BLaER1 treated with 17β-estradiol and CSF1 and Interleukin-3, amounts not matched to agents 10 nM and 100 nM (cell line): ENCODE measurements around the gene FBXL17.

Source experiments
- H3K27ac ChIP-seq, 11 experiments: shearing (Covaris generic); formaldehyde crosslinking; 2 replicates each; pipeline ENCODE4 v1.8.1; 2022
- H3K27me3 ChIP-seq, 11 experiments: shearing (Covaris generic); formaldehyde crosslinking; 2 replicates each; pipeline ENCODE4 v1.8.1; 2022
- H3K36me3 ChIP-seq, 11 experiments: shearing (Covaris generic); formaldehyde crosslinking; 2 replicates each; pipeline ENCODE4 v1.8.1; 2022
- H3K4me1 ChIP-seq, 10 experiments: shearing (Covaris generic); formaldehyde crosslinking; 2 replicates each; pipeline ENCODE4 v1.8.1; 2022
- H3K4me2 ChIP-seq, 11 experiments: shearing (Covaris generic); formaldehyde crosslinking; 2 replicates each; pipeline ENCODE4 v1.8.1; 2022
- H3K4me3 ChIP-seq, 10 experiments: shearing (Covaris generic); formaldehyde crosslinking; 2 replicates each; pipeline ENCODE4 v1.8.1; 2022
- H3K9ac ChIP-seq, 11 experiments: shearing (Covaris generic); formaldehyde crosslinking; 2 replicates each; pipeline ENCODE4 v1.8.1; 2022
- H3K9me3 ChIP-seq, 11 experiments: shearing (Covaris generic); formaldehyde crosslinking; replicated peaks in 1 of 11; 2 replicates each; pipeline ENCODE4 v1.8.1; 2022
- H4K20me1 ChIP-seq, 11 experiments: shearing (Covaris generic); formaldehyde crosslinking; 2 replicates each; pipeline ENCODE4 v1.8.1; 2022
- Cebpa-rat ChIP-seq, 11 experiments: shearing (Covaris generic); IDR thresholded peaks; 2 replicates each; pipeline ENCODE4 v1.8.1; 2022

FBXL17 gene

DNA sequence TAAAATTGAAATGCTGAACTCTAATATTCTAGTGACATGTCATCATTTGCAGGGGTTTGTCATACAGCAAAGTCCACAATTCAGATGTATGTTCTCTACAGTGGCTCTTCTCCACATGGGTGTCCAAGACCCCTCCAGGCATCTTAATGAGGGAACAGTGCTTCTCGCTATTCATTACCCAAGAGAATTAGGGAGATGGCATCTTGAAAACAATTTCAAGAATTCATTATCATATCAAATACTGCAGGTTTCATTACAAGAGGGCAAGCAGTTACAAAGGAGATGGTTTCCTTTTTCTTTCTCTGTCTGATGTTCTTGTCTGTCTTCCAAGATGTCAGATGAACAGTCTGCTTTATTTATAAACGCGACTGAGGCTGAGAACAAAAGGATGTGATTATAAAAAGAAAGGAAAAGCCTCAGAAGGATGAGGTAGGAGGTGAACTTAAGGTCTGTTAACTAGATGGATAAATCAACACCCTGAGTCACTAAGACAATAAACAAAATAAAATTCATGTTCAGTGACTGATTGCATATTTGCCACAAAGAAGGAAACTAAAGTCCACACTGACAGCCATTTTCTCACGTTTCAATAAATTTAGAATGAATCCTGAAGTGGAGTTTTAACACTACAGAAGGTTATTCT is 384.4 kb downstream of the FBXL17 start:
- H3K4me2 ChIP-seq, result no peak overlapping the region
- H3K9me3 ChIP-seq, result no peaks in the 10 kb centered on the region
- no peak overlapping the region for H3K4me3 ChIP-seq
- no peaks in the 10 kb centered on the region for H4K20me1 ChIP-seq
- H3K9ac ChIP-seq, result no peak overlapping the region
- no peaks in the 10 kb centered on the region for H3K36me3 ChIP-seq
- H3K27me3 ChIP-seq, result no peaks in the 10 kb centered on the region
- no peak for TF ChIP-seq Cebpa-rat (IDR thresholded peaks at IDR 0.05)
- H3K4me1 ChIP-seq, result no peaks in the 10 kb centered on the region
- H3K27ac ChIP-seq, result no peak overlapping the region

DNA sequence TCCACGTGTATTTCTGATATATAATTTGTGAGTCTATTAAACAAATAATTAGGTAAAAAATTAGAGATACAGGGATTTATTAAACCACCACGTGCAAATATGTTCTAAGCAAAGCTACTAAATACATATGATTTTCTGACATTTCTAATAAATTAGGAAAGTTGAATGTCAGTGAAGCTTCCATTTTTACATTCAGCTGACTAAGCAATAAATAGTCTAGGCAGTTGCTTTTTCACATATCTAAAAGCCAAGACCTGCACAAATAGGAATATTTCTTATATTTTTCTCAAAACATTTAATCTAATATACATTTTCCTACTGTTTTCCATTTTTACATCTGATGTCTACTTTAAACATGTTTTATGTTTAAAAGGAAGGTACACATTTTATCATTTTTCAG is 388.6 kb downstream of the FBXL17 start:
- no peaks in the 10 kb centered on the region for H3K36me3 ChIP-seq
- no peaks in the 10 kb centered on the region for H3K4me1 ChIP-seq
- H3K27ac ChIP-seq, result no peak overlapping the region
- H4K20me1 ChIP-seq, result no peaks in the 10 kb centered on the region
- TF ChIP-seq Cebpa-rat (IDR thresholded peaks at IDR 0.05), result no peak
- H3K9me3 ChIP-seq, result no peaks in the 10 kb centered on the region
- H3K4me2 ChIP-seq, result no peak overlapping the region
- H3K27me3 ChIP-seq, result no peaks in the 10 kb centered on the region
- H3K4me3 ChIP-seq, result no peak overlapping the region
- no peak overlapping the region for H3K9ac ChIP-seq

DNA sequence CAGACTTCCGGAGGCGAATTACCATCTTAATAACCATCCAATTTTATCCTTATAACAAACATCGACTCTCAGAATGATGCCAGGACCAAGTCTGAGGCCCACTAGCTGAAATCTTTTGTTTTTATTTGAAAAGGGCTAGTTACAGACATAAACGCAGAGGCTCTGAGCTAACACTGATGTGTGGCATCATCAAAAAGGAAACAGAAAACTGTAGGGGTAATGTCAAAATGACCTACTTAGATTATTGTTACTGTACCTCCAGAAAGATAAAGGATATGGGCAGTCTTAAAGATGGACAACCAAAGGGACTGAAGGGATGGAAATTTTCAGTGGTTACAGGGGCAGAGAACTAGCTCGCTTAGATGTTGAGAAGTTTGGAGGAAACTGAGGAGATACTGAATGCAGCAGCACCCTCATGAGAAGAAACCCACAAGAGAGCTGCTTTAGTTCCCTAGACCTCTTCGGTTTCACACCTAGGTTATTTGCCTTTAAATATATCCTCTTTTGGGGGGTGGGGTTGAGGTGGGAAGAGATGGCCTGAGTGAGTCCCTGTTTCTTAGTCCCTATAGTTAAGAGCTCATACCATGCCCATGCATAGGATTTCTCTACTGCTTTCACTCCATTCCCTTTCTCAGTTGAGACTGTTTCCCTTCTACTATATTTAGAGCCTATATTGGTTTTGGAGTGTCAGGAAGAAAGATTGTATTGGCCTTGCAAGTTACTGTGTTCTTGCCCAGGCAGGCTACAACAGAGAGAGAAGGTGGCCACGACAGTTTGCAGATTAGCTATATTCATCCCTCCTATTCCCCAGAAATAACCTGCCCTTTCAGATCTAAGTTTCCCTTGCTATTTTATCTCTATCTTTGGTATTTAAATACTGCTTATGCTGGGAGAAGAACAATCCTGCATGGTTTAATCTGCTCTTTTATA is 390.8 kb downstream of the FBXL17 start:
- Histone ChIP-seq H3K9ac (no peak overlapping the region), H3K27me3 (no peaks in the 10 kb centered on the region), H4K20me1 (no peaks in the 10 kb centered on the region), H3K4me3 (no peak overlapping the region), H3K36me3 (no peaks in the 10 kb centered on the region), H3K27ac (no peak overlapping the region), H3K4me2 (no peak overlapping the region), H3K4me1 (no peaks in the 10 kb centered on the region), H3K9me3 (no peaks in the 10 kb centered on the region)
- TF ChIP-seq Cebpa-rat (IDR thresholded peaks at IDR 0.05), result no peak

DNA sequence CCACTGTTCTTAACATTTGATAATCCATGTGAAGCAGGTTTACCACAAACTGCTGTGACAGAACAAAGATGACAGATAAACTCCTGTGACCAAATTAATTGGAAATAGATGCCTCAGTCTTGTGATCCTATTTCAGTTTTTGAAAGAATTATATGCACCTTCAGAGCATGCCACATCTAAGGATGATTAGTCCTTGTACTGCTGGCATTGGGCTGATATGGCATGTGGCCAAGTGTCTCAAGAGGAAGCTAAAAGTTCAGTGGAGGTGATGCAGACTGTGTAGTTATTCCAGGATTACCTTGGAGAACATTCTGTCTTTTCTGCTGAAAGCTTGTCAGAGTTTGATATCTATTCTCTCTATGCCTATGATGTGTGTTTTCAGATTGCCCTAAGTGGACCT is 396.8 kb downstream of the FBXL17 start:
- Histone ChIP-seq H3K9ac (no peak overlapping the region), H3K27ac (no peak overlapping the region), H3K4me2 (no peak overlapping the region), H3K4me3 (no peak overlapping the region), H3K9me3 (no peaks in the 10 kb centered on the region), H3K4me1 (no peaks in the 10 kb centered on the region), H3K36me3 (no peaks in the 10 kb centered on the region), H3K27me3 (no peaks in the 10 kb centered on the region), H4K20me1 (no peaks in the 10 kb centered on the region)
- TF ChIP-seq Cebpa-rat (IDR thresholded peaks at IDR 0.05), result no peak

DNA sequence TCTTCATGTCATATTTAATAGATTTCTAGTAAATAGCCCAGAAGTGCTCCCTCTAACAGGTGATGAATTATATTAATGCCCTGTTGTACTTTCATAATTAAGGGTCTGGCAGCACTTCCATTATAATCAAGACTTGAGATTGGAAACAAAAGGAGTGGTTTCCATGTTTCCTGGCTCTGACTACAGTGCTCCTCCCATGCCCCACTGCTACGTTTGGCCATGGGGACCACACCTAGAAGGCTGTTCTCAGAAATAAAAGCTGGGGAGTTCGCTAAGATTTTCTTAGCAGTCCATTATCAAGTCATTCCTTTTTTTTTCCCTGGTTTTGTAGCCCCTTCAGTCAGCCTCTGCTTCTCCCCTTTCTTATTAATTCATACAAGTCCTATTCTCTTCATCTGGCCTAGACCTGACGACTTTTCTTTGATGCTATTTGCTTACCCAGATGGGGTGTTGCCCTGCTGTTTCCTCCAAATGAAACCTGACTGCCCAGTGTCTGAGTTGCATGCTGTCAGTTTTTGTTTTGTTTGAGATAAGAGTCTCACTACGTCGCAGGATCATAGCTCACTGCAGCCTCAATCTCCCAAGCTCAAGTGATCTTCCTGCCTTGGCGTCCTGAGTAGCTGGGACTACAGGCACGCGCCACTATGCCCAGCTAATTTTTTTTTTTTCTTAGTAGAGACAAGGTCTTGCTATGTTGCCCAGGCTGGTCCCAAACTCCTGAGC is 399.0 kb downstream of the FBXL17 start:
- Histone ChIP-seq H4K20me1 (no peaks in the 10 kb centered on the region), H3K36me3 (no peaks in the 10 kb centered on the region), H3K9ac (no peak overlapping the region), H3K4me1 (peaks cover 0 to 4% (median 0%) of the 10 kb centered on the region in 10 experiments; a peak in 1 of 20 replicates), H3K4me2 (no peak overlapping the region), H3K27ac (no peak overlapping the region), H3K4me3 (no peak overlapping the region), H3K27me3 (no peaks in the 10 kb centered on the region), H3K9me3 (no peaks in the 10 kb centered on the region)
- no peak for TF ChIP-seq Cebpa-rat (IDR thresholded peaks at IDR 0.05)

DNA sequence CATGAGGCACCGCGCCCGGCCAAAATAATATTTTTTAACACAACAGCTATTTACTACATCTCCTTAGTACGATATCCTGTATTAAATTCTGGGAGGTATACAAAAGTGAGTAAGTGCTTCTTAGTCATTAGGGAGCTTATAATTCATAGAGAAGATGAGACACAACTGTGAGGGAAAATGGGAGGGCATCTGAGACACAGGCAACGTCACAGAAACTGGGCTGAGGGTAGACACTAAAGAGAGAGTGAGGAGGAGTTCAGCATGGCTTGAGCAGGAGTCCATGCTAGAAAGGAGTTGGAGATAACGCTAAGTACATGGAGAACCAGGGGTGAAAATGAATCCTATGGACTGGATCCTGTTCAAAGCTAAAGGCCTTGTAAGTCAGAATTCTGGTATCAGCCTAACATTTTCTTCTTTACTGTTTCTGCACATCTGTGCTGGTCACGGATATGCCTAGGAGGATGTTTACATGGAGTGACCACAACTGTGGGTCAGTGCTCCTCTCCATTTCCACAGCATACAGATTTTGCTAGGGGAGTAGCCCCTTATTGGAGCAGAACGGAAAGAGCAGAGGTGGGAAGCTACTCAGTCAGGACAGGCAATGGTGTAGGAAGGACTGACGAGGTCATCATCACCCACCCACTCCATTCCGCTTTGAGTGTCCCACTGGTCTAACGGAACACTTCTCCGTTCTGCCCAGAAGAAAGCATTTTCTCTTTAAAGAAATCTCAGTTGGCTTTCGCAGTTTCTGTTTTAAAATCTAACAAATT is 400.8 kb downstream of the FBXL17 start:
- no peaks in the 10 kb centered on the region for H4K20me1 ChIP-seq
- H3K9ac ChIP-seq, result no peak overlapping the region
- no peaks in the 10 kb centered on the region for H3K9me3 ChIP-seq
- H3K4me1 ChIP-seq, result peaks cover 0 to 4% (median 0%) of the 10 kb centered on the region in 10 experiments; a peak in 1 of 20 replicates
- no peak for TF ChIP-seq Cebpa-rat (IDR thresholded peaks at IDR 0.05)
- no peak overlapping the region for H3K4me2 ChIP-seq
- no peaks in the 10 kb centered on the region for H3K36me3 ChIP-seq
- H3K27ac ChIP-seq, result no peak overlapping the region
- no peak overlapping the region for H3K4me3 ChIP-seq
- no peaks in the 10 kb centered on the region for H3K27me3 ChIP-seq

DNA sequence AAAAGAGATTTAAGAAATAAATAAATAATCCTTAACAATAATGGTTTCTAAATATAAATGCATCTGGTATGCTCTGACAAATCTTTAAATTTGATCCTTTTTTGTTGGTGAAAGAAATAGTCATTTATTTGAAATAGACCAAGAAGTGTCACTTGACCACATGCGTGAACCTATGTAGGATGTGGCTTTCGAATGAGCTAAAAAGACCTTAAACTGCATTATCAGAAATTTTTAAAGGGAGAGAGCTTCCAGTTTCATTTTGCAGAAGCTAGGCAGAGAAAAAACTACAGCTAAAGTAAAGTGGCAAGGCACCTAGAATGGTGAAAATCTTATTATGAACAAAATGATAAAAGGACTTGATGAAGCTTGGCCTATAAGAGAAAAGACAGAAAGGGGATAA is 402.0 kb downstream of the FBXL17 start:
- H3K4me2 ChIP-seq, result no peak overlapping the region
- H3K4me1 ChIP-seq, result peaks cover 0 to 4% (median 0%) of the 10 kb centered on the region in 10 experiments; a peak in 1 of 20 replicates
- TF ChIP-seq Cebpa-rat (IDR thresholded peaks at IDR 0.05), result no peak
- no peaks in the 10 kb centered on the region for H4K20me1 ChIP-seq
- no peak overlapping the region for H3K27ac ChIP-seq
- H3K4me3 ChIP-seq, result no peak overlapping the region
- H3K9ac ChIP-seq, result no peak overlapping the region
- H3K27me3 ChIP-seq, result no peaks in the 10 kb centered on the region
- no peaks in the 10 kb centered on the region for H3K9me3 ChIP-seq
- H3K36me3 ChIP-seq, result no peaks in the 10 kb centered on the region

DNA sequence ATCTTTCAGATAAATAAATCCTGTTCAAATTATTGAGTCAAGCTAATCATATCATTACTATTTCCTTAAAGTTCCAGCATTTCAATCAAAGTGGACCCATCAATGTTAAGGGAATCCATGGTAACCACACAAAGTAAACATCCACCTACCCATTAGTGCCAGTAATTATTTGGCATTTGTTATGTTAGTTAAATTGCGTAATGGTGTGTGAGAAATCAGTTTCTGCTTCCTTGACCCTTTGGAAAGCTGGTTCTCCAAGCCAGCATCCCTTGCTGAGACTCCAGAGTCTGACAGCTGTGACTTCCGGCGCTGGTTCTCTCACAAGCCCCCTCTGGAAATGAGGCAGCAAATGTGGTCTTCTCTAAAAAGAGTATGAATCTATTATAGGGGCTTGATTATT is 402.6 kb downstream of the FBXL17 start:
- no peak overlapping the region for H3K27ac ChIP-seq
- no peak overlapping the region for H3K9ac ChIP-seq
- H3K9me3 ChIP-seq, result no peaks in the 10 kb centered on the region
- no peak overlapping the region for H3K4me2 ChIP-seq
- H3K36me3 ChIP-seq, result no peaks in the 10 kb centered on the region
- peak in 2 of 11 experiments; percentile 12 to 14; a peak in 2 of 22 replicates for TF ChIP-seq Cebpa-rat (IDR thresholded peaks at IDR 0.05)
- no peak overlapping the region for H3K4me3 ChIP-seq
- no peaks in the 10 kb centered on the region for H4K20me1 ChIP-seq
- no peaks in the 10 kb centered on the region for H3K27me3 ChIP-seq
- H3K4me1 ChIP-seq, result peaks cover 0 to 4% (median 0%) of the 10 kb centered on the region in 10 experiments; a peak in 1 of 20 replicates
